ENCODE measurements around the gene NHLRC4.
"Not testable (repeated sequence)": the region's sequence is repeated elsewhere in the genome, so short reads cannot be mapped to it uniquely, and the experiment has no call there.

Gene NHLRC4

DNA sequence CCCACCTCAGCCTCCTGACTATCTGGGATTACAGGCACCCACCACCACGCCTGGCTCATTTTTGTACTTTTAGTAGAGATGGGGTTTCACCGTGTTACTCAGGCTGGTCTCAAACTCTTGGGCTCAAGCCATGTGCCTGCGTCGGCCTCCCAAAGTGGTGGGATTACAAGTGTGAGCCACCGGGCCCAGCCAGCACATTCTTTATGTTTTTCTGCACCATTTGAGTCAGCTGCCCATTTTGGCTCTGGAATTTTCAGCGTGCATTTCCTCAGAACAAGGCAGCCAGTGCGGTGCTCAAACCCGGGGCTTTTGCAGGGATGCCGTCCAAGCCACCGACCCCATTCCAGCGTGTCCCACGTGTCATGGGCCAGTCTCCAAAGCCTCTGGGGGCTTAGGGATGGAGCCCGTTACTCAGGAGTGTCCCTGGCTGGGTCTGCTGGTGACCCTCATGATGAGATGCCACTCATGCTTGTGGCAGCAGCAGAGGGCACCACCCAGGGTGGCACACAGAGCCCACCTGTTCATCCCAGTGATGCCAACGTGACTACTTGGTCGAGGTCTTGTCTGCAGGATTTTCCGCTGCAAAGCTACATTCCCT, 19.3 kb downstream of the NHLRC4 start:
- DNase-seq, result no peak

DNA sequence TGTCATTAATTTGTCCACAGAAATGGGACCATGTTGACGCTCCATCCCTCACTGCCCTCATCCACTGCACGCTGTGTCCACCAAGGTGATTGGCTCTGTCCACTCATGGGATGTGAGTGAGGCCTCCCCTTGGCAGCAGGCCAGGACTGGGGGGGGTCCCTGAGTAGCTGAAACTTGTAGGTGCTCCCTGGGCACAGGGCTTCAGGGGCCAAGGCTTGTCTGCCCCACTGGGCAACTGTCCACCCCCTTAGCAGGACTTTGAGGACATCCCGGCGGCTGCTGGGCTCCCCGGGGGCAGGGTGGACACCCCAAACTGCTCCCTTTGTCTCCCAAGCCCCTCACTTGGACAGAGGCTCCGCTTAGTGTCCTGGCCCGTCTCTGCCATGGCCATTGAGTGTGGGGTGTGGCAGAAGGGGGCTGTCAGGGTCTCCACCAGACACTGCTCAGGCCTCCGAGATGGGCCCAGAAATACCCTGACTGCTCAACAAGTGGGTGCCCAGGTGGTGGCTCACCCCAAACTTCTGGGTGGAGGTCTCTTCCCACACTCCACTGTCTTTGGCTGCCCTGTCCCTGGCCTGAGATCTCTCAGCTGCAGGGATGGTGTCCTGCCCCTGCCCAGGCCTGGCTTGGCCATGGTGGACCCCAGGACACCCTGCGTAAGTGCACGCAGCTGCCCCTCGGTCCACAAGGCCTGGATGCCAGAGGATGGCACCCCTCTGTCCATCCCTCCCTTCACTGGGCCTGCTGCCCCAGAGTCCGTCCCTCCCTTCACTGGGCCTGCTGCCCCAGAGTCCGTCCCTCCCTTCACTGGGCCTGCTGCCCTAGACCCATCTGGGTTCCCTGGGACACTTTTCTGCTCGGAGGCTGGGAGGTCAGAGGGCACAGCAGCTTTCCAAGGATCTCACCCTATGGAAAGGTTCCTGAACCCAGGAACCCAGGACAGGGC, 20.1 kb downstream of the NHLRC4 start:
- no peak for DNase-seq

DNA sequence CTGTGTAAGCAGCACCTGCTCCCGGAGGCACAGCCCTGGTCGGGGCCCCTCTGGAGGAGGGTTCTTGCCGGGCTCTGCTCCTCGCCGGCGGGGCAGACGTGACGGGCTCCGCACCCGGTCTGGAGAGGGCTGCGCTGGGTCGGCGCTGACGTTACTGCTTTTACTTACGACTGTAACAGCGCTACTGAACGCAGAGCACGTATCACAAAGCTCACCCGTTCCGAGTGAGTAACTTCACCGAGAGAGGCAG, 21.8 kb downstream of the NHLRC4 start:
- peak; percentile 60 for DNase-seq

DNA sequence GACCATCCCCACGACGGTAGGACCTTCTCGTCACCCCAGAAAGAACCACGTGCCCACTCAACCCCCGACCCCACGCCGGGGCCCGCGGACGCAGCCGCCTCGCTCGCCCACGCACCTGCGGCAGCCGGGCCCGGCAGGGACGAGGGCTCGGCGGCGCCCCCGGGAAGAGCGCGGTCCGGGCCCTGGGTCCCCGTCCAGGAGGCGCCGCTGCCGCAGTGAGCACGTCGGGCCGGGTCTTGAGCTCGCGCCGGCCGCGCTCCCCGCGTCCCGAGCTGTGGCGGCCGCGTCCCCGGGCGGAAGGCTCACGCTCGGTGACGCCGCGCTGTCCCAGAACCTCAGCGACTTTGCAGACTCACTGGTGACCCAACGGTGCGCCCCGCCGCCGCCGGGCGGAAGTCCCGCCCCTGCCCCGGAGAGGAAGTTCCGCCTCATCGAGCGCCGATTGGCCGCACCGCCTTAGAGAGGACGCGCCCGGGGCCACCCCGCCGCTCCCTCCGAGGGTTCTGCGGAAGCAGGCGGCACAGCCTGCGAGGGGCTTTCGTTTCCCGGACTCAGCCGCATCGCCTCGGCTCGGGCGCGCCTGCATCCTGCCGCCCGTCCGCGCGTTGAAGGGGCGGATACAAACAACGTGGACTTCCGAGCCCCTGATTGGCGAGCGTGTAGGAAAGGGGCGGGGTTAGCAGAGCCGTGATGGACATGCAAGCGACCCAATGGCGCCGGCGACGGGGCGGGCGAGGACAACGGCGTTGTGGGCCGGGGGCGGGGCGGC, 22.3 kb downstream of the NHLRC4 start:
- DNase-seq, result peak; percentile 98

DNA sequence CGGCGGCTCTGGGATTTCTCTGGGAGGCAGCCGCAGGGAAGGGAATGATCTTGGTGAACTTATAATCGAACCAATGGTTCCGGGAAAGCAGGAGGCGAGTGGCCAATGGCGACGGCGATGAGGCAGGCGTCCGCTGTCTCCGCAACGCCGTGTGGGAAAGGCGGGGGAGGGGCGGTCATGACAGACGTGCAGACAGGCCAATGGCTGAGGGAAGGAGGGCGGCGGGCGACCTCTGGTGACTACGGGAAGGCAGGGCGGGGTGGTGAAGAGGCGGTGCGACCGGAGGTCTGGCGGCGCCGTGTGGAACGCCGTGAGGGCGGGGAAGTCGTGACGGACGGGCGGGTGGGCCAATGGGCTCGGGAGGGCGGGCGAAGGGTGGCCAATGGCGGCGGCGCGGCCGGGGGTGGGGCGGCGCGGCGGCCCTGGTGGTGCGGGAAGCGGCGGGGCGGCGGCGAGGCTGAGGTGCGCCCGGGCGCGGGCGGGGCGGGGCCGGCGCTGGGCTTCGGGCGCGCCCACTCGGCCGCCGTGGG, 22.9 kb downstream of the NHLRC4 start, which contains the start of gene RAB40C:
Gene RAB40C (plus strand): TSS at position 409 of the 530 bp plus-strand sequence. CDS start 226 bp downstream, outside the sequence.
- DNase-seq, result peak; percentile 99

DNA sequence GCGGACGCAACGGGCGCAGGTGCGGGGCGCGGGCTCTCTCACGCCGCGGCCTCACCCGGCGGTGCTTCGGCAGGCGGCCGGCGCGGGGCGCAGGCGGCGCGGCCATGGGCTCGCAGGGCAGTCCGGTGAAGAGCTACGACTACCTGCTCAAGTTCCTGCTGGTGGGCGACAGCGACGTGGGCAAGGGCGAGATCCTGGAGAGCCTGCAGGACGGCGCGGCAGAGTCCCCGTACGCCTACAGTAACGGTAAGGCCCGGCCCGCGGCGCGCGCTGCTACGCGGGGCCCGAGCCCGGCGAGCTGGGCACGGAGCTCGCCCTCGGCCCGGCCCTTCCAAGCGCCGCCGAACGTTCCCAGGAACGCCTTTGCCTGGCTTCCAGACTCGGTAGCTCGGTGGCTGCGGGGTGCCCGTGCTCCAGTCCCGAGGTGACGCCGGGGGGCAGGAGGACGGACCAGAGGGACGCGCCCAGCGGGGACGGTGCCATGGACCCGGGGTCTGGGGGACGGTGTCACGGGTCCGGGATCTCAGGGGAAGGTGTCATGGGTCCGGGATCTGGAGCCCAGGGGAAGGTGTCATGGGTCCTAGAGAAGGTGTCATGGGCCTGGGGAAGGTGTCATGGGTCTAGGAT, 23.5 kb downstream of the NHLRC4 start:
- no peak for DNase-seq

DNA sequence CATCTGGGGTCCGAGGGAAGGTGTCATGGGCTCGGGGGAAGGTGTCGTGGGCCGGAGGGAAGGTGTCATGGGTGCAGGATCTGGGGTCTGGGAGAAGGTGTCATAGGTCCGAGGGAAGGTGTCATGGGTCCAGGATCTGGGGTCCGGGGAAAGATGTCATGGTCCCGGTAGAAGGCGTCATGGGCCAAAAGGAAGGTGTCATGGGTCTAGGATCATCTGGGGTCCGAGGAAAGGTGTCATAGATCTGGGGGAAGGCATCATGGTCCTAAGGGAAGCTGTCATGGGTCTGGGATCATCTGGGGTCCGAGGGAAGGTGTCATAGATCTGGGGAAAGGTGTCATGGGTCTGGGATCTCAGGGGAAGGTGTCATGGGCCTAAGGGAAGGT, 24.0 kb downstream of the NHLRC4 start:
- no peak for DNase-seq

DNA sequence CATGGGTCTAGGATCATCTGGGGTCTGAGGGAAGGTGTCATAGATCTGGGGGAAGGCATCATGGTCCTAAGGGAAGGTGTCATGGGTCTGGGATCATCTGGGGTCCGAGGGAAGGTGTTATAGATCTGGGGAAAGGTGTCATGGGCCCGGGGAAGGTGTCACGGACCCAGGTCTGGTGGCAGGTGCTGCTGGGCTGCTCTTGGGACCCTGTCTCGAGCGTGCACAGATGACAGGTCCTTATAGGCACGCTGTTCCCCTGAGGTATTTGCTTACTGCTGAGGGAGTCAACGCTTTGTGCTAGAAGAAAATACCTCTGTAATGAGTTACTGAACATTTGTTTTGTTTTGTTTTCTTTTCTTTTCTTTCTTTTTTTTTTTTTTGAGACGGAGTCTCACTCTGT, 24.4 kb downstream of the NHLRC4 start:
- no peak for DNase-seq

DNA sequence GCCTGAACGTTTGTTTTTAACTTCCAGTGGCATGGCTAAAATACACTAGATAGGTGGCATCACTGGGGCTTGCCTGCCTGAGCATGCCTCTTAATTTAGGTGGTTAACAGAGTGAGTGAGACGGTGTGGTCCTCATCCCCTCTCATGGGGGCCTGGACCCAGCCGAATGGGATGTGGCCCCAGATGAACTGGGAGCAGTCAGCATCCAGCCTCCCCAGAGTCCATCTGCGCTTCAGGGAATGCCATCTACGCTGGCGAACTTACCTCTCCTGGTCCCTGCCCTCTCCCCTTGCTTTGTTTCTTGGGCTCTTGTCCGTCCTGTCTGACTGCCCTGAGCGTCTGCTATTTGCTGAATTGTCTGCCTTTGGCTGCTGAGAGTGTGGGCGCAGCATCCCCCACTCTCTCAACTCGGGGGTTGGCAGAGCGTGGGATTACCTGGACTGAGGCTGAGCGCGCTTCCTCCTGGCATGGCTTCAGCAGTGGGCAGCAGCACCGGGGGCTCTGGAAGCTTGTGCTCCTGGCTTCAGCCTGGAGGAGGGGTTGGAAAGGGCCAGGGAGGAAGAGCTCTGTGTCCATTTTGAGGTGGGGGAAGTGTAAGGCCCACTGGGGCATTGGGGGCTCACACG, 25.2 kb downstream of the NHLRC4 start:
- DNase-seq, result no peak

DNA sequence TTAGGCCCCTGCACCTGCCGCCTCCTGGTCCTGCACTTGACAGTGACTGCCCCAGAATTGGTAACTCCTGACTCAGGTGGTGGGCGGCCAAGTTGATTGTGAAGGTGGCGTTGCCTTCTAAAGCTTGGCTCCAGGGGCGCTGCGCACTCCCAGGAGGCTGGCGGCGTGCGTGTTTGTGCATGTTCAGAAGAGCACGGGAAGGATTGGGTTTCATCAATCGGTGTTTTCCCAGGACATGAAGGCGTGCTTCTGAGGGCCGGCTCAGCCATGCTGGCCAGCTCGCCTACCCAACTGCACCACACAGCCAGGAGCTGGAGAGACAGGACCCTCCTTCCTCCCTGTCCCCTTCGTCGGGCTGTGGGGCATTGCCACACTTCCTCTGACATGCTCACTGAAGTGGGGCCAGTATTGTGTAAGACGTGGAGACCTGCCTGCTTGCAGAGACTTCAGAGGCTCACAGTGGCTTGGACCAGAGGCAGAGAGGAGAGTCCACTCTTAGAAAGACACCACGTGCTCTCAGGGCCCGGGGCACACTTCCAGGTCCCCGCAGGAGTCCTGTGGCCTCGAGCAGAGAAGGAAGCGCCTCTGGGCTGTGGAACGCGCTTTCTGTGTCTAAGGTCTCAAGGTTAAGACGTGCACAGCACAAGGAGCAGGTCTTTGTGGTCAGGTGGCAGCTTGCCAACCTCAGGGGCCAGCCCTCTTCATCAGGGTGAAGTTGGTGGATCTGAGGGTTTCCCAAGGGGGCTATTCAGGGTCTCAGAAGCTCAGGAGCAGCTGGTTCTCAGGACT, 25.9 kb downstream of the NHLRC4 start:
- no peak for DNase-seq

DNA sequence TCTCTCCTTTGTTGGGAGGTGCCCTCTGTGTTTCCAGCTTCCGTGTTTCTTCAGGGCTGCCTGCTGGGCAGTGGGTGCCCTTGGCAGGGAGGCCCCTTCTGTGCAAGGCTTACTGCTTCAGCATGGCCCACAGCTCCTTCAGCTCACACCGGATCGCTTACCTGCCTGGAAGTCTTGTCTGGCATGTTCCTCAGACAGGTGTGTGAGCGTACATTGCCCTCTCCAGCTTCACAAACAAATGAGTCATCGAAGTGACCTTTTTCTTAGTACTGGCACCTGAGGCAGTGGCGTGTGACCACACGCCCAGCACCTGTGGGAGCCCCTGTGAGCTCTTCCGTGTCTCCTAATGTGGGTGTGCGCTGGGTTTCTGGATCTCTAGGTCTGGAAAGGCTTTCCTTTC, 26.6 kb downstream of the NHLRC4 start:
- DNase-seq, result no peak

DNA sequence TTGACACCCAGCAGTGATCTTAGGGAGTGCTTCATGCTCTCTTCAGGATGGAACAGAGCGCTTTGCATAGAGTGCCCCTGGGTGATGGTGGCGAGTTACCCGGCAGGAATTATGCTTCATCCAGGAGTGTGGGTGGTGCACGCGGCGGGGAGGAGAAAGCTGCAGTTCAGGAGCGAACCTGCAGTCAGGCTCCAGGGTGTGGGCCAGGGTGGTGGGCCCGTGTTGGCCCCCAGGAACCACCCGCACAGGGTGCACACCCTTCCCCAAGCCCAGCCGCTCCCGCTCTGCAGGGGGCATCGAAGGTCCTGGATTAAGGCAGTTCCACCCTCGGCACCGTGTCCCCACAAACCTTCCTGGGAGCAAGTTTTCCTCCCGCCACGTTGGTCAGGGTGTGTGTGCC, 27.0 kb downstream of the NHLRC4 start:
- no peak for DNase-seq

DNA sequence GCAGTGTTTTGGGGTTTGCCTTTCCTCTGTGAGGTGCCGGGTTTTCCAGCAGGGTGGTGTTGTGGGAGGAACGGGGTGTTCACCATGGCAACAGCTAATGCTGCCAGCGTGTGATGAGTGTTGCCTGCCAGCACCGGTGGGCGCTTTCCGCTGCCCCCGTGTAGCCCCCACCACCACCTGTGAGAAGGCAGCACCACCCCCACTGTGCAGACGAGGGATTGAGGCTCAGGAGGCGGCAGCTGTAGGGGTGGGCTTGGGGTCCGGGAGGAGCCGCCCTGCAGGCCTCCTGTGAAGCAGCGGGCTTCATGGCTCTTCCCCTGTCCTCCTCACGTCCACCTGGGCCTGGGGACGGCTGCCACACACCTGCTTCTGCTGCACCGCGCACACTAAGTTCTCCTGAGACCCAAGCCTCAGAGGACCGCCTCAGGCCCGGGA, 28.3 kb downstream of the NHLRC4 start:
- no peak for DNase-seq

DNA sequence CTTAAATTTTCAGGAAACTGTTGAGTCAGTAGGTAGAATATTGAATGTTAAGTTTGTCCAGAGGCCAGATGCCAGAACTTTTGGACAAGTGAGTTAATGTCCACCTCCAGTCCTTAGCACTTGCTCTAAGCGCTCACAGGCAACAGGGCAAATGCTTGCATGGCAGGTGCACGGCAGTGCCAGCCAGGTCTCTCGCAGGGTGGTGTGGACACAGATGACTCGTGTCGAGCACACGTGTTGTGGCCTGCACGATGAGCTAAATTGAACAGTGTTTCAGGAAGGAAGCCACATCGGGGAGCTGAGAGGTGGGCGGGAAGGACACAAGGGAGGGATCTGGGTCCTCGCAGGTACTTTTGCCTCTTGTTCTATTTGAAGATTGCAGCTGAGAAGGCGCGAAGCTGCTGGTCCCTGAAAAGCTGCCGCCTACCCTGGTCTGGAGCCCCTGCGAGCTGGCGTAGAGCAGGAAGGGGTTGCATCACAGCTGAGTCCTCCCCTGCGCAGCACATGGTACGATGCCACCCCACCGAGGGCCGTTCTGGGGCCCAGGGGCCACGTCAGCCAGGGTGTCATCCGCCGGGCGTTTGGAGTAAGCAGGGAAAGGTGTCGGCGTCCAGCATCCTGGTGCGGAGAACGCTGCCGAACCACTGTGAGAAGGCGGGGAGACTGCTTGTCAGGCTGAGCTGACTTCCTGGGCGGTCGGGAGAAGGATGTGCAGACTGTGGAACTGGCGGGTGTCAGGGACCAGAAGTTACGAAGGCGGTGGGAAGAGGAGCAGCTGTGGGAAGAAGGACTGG, 29.3 kb downstream of the NHLRC4 start:
- DNase-seq, result no peak

DNA sequence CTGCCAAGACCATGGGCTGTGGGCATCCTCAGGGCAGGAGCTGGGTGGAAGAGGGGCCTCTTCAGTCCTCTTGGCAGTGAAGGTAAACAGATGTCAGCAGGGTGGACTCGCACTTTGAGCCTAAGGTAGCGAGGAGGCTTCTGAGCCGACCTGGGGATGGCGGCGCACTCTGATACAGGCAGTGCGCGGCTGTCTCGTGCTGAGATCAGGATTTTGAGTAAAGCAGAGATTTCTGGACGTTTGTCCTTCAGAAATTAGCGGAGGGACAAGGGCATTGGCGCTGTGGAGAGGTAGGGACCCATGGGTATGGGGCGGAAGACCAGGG, 29.9 kb downstream of the NHLRC4 start:
- DNase-seq, result no peak

DNA sequence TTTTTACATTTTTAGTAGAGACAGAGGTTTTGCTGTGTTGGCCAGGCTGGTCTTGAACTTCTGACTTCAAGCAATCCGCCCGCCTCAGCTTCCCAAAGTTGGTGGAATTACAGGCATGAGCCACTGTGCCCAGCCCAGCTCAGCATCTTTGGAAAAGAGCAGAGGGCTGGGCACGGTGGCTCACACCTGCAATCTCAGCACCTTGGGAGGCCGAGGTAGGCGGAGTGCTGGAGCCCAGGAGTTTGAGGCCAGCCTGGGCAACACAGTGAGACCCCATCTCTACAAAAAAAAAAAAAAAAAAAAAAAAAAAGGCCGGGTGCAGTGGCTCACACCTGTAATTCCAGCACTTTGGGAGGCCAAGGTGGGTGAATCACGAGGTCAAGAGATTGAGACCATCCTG, 30.9 kb downstream of the NHLRC4 start:
- not testable (repeated sequence) for DNase-seq

DNA sequence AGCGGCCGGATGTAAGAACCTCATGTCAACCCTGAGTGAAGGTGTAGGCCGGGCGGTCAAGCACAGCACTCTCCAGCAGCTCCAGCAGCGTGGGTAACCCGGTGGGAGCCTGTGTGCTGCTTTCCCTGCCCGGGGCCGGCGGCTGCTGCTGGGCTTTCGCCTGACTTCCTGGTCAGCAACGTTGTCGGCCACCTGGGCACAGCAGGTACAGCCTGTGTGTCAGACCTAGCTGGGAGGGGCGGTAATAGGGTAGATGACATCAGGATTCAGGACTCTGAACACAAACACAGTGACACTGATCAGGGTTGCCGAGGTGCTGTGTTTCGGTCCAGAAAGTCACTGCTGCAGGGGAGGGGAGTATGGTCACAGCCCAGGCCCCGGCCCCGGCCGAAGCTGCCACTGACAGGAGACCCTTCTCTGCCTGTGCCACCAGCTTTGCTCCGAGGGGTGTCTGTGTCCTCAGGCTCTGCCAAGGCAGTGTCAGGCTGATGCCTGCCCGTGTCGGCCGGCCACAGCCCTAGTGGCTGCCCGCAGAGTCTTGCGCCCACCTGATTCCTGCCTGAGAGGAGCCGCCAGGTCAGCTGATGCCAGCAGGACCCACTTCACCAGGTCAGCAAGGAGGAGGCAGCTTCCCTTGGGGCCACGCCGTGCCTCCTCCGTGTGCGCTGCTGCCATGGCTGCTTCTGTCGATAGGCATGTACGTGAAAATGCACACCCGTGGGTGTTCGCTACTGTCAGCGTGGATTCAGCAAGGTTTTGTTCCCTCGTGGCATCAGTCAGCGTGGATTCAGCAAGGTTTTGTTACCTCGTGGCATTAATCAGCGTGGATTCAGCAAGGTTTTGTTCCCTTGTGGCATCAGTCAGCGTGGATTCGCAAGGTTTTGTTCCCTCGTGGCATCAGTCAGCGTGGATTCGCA, 32.3 kb downstream of the NHLRC4 start:
- DNase-seq, result no peak

DNA sequence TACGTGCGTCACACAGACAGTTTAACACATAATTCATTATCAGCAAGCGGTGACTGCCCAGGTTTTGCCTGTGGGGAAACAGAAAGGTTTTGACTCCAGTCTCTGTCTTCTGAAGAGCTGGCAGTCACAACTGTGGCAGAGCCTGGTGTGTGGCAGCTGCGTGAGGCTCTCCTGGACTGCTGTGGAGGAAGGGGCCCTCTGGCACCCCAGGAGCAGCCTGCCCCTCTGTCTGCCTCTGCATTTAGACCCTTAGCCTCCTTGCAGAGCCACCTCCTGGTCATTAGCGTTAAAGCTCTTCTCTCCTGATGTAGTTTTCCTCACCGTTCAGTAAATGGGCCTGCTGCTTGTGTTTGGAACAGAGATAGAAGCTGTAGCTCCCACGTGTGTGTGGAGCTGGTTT, 34.0 kb downstream of the NHLRC4 start:
- DNase-seq, result no peak

DNA sequence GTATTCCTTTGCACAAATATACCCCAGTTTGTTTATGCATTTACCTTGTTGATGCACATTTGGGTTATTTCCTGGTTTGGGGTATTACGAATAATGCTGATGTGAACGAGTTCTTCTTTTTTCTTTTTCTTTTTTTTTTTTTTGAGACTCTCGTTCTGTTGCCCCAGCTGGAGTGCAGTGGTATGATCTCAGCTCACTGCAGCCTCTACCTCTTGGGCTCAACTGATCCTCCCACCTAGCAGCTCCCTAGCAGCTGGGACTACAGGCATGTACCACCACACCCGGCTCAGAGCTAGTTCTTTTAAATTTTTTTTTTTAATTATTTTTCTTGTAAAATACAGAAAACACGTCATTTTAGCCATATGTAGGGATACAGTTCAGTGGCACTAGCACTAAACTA, 37.1 kb downstream of the NHLRC4 start:
- no peak for DNase-seq
